Mesendoderm (in vitro differentiated cells): Measurements from ENCODE around the gene WDR1.

Source experiments
- DNase-seq: peaks from one replicate; pipeline ENCODE4 v3.0.0; 2013
- H2AK5ac ChIP-seq: 2 replicates; pipeline ENCODE4 v1.6.1; 2013; ENCODE audit warnings: low read length, inconsistent platforms
- H2BK120ac ChIP-seq: 2 replicates; pipeline ENCODE4 v1.6.1; 2013; ENCODE audit warnings: low read depth, mild to moderate bottlenecking, low read length, moderate library complexity, mixed read lengths
- H2BK15ac ChIP-seq: replicated peaks from 2 replicates; pipeline ENCODE4 v1.6.1; 2013; ENCODE audit warnings: low read depth, mild to moderate bottlenecking, moderate library complexity
- H2BK5ac ChIP-seq: 2 replicates; pipeline ENCODE4 v1.6.1; 2013; ENCODE audit warnings: low read length, inconsistent platforms
- H3K18ac ChIP-seq: 2 replicates; pipeline ENCODE4 v1.6.1; 2013; ENCODE audit warnings: mild to moderate bottlenecking, low read length, mixed read lengths
- H3K23ac ChIP-seq: one replicate; pipeline ENCODE4 v1.6.1; 2013; ENCODE audit warnings: low read length
- H3K27ac ChIP-seq: 2 replicates; pipeline ENCODE4 v1.5.1; 2013; ENCODE audit warnings: low read depth, mild to moderate bottlenecking, inconsistent platforms, low read length, moderate library complexity
- H3K27me3 ChIP-seq: 2 replicates; pipeline ENCODE4 v1.6.1; 2013; ENCODE audit warnings: low read length, control low read depth, mild to moderate bottlenecking, inconsistent platforms; ENCODE audit not compliant: insufficient read depth, poor library complexity
- H3K36me3 ChIP-seq: 2 replicates; pipeline ENCODE4 v1.6.1; 2013; ENCODE audit warnings: low read length, inconsistent platforms; ENCODE audit not compliant: control insufficient read depth, insufficient read depth
- H3K4ac ChIP-seq: one replicate; pipeline ENCODE4 v1.6.1; 2013; ENCODE audit warnings: low read depth, mild to moderate bottlenecking, low read length, moderate library complexity
- H3K4me1 ChIP-seq: 2 replicates; pipeline ENCODE4 v1.6.1; 2013; ENCODE audit warnings: low read depth, low read length, inconsistent platforms; ENCODE audit not compliant: control insufficient read depth
- H3K4me2 ChIP-seq: 2 replicates; pipeline ENCODE4 v1.6.1; 2013; ENCODE audit warnings: low read length
- H3K4me3 ChIP-seq: 2 replicates; pipeline ENCODE4 v1.5.1; 2013; ENCODE audit warnings: mild to moderate bottlenecking, low read length
- H3K56ac ChIP-seq: one replicate; pipeline ENCODE4 v1.6.1; 2013; ENCODE audit warnings: low read length
- H3K79me1 ChIP-seq: 2 replicates; pipeline ENCODE4 v1.6.1; 2013; ENCODE audit warnings: low read length, inconsistent platforms
- H3K79me2 ChIP-seq: 2 replicates; pipeline ENCODE4 v1.6.1; 2013; ENCODE audit warnings: mild to moderate bottlenecking, low read length; ENCODE audit not compliant: control insufficient read depth, insufficient read depth
- H3K9ac ChIP-seq: 2 replicates; pipeline ENCODE4 v1.6.1; 2013; ENCODE audit warnings: low read length, inconsistent platforms
- H4K5ac ChIP-seq: one replicate; pipeline ENCODE4 v1.6.1; 2013; ENCODE audit warnings: low read length
- H4K8ac ChIP-seq: one replicate; pipeline ENCODE4 v1.6.1; 2013; ENCODE audit warnings: low read depth, mild to moderate bottlenecking, control low read depth, low read length, moderate library complexity
- WGBS: extraction: QIAGEN DNeasy Blood & Tissue Kit; methylation state at CpG from one replicate; pipeline ENCODE4 v1.1.7; 2013; ENCODE audit warnings: low lambda C conversion rate, missing lambda C conversion rate; ENCODE audit not compliant: insufficient coverage; ENCODE audit errors: extremely low coverage; 5-methylcytosine and 5-hydroxymethylcytosine counted together

WDR1 gene

GRCh38 chr4:10063544-10064300 lies 52.9 kb downstream of the WDR1 start:
- Histone ChIP-seq H3K18ac (no peak overlapping the region), H4K8ac (no peak overlapping the region), H2BK15ac (no peak overlapping the region), H3K56ac (peak overlapping the region; percentile 51), H3K23ac (no peak overlapping the region), H3K4me3 (no peak overlapping the region), H3K36me3 (no peaks in the 10 kb centered on the region), H3K79me2 (no peaks in the 10 kb centered on the region), H3K27me3 (no peaks in the 10 kb centered on the region), H2BK5ac (peak overlapping the region; percentile 21), H2BK120ac (no peak overlapping the region), H3K79me1 (no peaks in the 10 kb centered on the region), H3K4me1 (peaks cover 8% of the 10 kb centered on the region), H4K5ac (no peak overlapping the region), H2AK5ac (no peak overlapping the region), H3K4me2 (no peak overlapping the region), H3K9ac (peak overlapping the region; percentile 36), H3K27ac (peak overlapping the region; percentile 59), H3K4ac (peak overlapping the region; percentile 28)
- WGBS = no CpG with 5 or more reads among the region's 9 CpGs
- peak; percentile 97 for DNase-seq

GRCh38 chr4:10061650-10062415 lies 54.8 kb downstream of the WDR1 start:
- no peak overlapping the region for H3K18ac ChIP-seq
- no peaks in the 10 kb centered on the region for H3K27me3 ChIP-seq
- no peak overlapping the region for H3K27ac ChIP-seq
- no peak overlapping the region for H3K4me3 ChIP-seq
- no peak overlapping the region for H2BK15ac ChIP-seq
- H4K5ac ChIP-seq = no peak overlapping the region
- no CpG with 5 or more reads among the region's 3 CpGs for WGBS
- H3K4me1 ChIP-seq = peaks cover 13% of the 10 kb centered on the region
- no peak for DNase-seq
- H2AK5ac ChIP-seq = no peak overlapping the region
- H3K79me2 ChIP-seq = no peaks in the 10 kb centered on the region
- H3K4ac ChIP-seq = no peak overlapping the region
- no peak overlapping the region for H3K23ac ChIP-seq
- H3K56ac ChIP-seq = no peak overlapping the region
- no peak overlapping the region for H2BK5ac ChIP-seq
- H4K8ac ChIP-seq = no peak overlapping the region
- no peak overlapping the region for H3K9ac ChIP-seq
- H3K4me2 ChIP-seq = no peak overlapping the region
- no peaks in the 10 kb centered on the region for H3K79me1 ChIP-seq
- H2BK120ac ChIP-seq = no peak overlapping the region
- H3K36me3 ChIP-seq = no peaks in the 10 kb centered on the region

- H3K79me2 ChIP-seq = no peaks in the 10 kb centered on the region
- H2BK5ac ChIP-seq = no peak overlapping the region
- no peaks in the 10 kb centered on the region for H3K36me3 ChIP-seq
- H3K4me1 ChIP-seq = peaks cover 11% of the 10 kb centered on the region
- no peak overlapping the region for H2BK120ac ChIP-seq
- H2BK15ac ChIP-seq = no peak overlapping the region
- no peak overlapping the region for H3K23ac ChIP-seq
- no peak overlapping the region for H4K5ac ChIP-seq
- H3K4ac ChIP-seq = no peak overlapping the region
- H4K8ac ChIP-seq = no peak overlapping the region
- no peak overlapping the region for H3K4me2 ChIP-seq
- no peak overlapping the region for H3K18ac ChIP-seq
- no CpG with 5 or more reads among the region's 7 CpGs for WGBS
- H3K27ac ChIP-seq = no peak overlapping the region
- H3K79me1 ChIP-seq = no peaks in the 10 kb centered on the region
- DNase-seq = no peak
- no peaks in the 10 kb centered on the region for H3K27me3 ChIP-seq
- no peak overlapping the region for H3K4me3 ChIP-seq
- no peak overlapping the region for H3K9ac ChIP-seq
- H3K56ac ChIP-seq = no peak overlapping the region
- H2AK5ac ChIP-seq = no peak overlapping the region
Measured at GRCh38 chr4:10058371-10058770, 58.2 kb downstream of the WDR1 start.

GRCh38 chr4:10057023-10057395 lies 59.6 kb downstream of the WDR1 start:
- no peaks in the 10 kb centered on the region for H3K79me2 ChIP-seq
- no peak overlapping the region for H2BK120ac ChIP-seq
- no peak overlapping the region for H2BK5ac ChIP-seq
- no peaks in the 10 kb centered on the region for H3K27me3 ChIP-seq
- no peak overlapping the region for H4K5ac ChIP-seq
- no peak overlapping the region for H3K4me2 ChIP-seq
- no peak for DNase-seq
- no peak overlapping the region for H3K27ac ChIP-seq
- H4K8ac ChIP-seq = no peak overlapping the region
- no peak overlapping the region for H2BK15ac ChIP-seq
- no CpG with 5 or more reads among the region's 4 CpGs for WGBS
- no peak overlapping the region for H3K23ac ChIP-seq
- no peak overlapping the region for H3K4ac ChIP-seq
- no peaks in the 10 kb centered on the region for H3K79me1 ChIP-seq
- H3K56ac ChIP-seq = no peak overlapping the region
- peaks cover 6% of the 10 kb centered on the region for H3K4me1 ChIP-seq
- H3K18ac ChIP-seq = no peak overlapping the region
- H3K4me3 ChIP-seq = no peak overlapping the region
- H3K36me3 ChIP-seq = no peaks in the 10 kb centered on the region
- H3K9ac ChIP-seq = no peak overlapping the region
- no peak overlapping the region for H2AK5ac ChIP-seq

- DNase-seq = no peak
- Histone ChIP-seq H3K4me2 (no peak overlapping the region), H3K79me2 (no peaks in the 10 kb centered on the region), H2BK120ac (no peak overlapping the region), H3K18ac (no peak overlapping the region), H3K4ac (no peak overlapping the region), H3K4me1 (peaks cover 6% of the 10 kb centered on the region), H3K56ac (no peak overlapping the region), H4K8ac (no peak overlapping the region), H3K4me3 (no peak overlapping the region), H3K23ac (no peak overlapping the region), H3K36me3 (no peaks in the 10 kb centered on the region), H2BK15ac (no peak overlapping the region), H3K79me1 (no peaks in the 10 kb centered on the region), H3K9ac (no peak overlapping the region), H2BK5ac (no peak overlapping the region), H3K27ac (no peak overlapping the region), H4K5ac (no peak overlapping the region), H3K27me3 (no peaks in the 10 kb centered on the region), H2AK5ac (no peak overlapping the region)
- WGBS = no CpG with 5 or more reads among the region's 8 CpGs
Measured at GRCh38 chr4:10056334-10057022, 60.1 kb downstream of the WDR1 start.
